ENCODE results near the gene MYBPHL. TPM values are rescaled to one million over a fixed set of nuclear protein-coding genes. Genes with fewer than 3 reads are reported as not detected.

Gene MYBPHL
- total RNA-seq, 4 donors from 2014 or later: 0.46 TPM; not detected in 3

DNA sequence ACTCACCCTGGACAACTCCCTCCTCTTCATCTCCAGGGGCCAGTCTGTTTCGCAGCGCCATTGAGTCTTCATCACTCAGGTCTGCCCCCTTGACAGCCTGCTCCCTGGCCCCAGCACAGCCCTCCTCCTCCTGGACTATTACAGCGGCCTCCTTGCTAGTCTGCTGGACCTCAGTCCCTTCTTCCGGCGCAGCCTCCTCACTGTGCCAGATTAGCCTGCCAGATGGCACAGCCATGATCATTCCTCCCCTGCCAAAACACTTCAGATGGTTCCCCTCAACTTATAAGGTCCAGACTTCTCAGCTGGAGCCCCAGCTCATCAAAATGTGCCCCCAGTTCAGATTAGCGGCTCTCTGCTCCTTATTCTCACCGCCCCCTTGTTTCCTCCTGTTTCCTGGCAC is 64.4 kb downstream of the MYBPHL start:
- no peak for ATAC-seq
- Histone ChIP-seq H3K4me1 (peaks cover 0 to 32% (median 12%) of the 10 kb centered on the region in 3 donors), H3K27me3 (peaks cover 10% of the 10 kb centered on the region), H3K9me3 (no peaks in the 10 kb centered on the region), H3K36me3 (peaks cover 0 to 20% of the 10 kb centered on the region in 2 donors), H3K4me3 (no peak overlapping the region), H3K27ac (no peak overlapping the region)
- no peak for TF ChIP-seq POLR2AphosphoS5 (IDR thresholded peaks at IDR 0.05)
- no peak for TF ChIP-seq POLR2A (IDR thresholded peaks at IDR 0.05)
- TF ChIP-seq, protein P1, sequence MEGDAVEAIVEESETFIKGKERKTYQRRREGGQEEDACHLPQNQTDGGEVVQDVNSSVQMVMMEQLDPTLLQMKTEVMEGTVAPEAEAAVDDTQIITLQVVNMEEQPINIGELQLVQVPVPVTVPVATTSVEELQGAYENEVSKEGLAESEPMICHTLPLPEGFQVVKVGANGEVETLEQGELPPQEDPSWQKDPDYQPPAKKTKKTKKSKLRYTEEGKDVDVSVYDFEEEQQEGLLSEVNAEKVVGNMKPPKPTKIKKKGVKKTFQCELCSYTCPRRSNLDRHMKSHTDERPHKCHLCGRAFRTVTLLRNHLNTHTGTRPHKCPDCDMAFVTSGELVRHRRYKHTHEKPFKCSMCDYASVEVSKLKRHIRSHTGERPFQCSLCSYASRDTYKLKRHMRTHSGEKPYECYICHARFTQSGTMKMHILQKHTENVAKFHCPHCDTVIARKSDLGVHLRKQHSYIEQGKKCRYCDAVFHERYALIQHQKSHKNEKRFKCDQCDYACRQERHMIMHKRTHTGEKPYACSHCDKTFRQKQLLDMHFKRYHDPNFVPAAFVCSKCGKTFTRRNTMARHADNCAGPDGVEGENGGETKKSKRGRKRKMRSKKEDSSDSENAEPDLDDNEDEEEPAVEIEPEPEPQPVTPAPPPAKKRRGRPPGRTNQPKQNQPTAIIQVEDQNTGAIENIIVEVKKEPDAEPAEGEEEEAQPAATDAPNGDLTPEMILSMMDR (IDR thresholded peaks at IDR 0.05): no peak
- TF ChIP-seq EP300 (IDR thresholded peaks at IDR 0.05): no peak
- 17 to 33% methylated on average over 1 to 7 of the region's 7 CpGs for WGBS, 2 donors (ENCODE audit: low coverage in 1 of 2)

Other genes starting within 250 kb of the MYBPHL start
- 10 to 100 TPM; 54.8 to 73.1 (median 59.1) TPM for gene TAF13, start 231.0 kb downstream of the MYBPHL start, total RNA-seq
- 10 to 100 TPM; 29.3 to 42.3 (median 31.7) TPM for gene TMEM167B, start 216.2 kb downstream of the MYBPHL start, total RNA-seq
- 10 to 100 TPM in 1 of 4 donors, under 1 TPM in 2, not detected in 1; 0.08 to 18.8 (median 0.40) TPM for gene ELAPOR1, start 192.9 kb downstream of the MYBPHL start, total RNA-seq
- 100 to 1,000 TPM; 154 to 187 (median 158) TPM for gene SARS1, start 93.1 kb downstream of the MYBPHL start, total RNA-seq
- gene CELSR2, start 57.5 kb downstream of the MYBPHL start, total RNA-seq: 10 to 100 TPM in 2 of 4 donors, 1 to 10 TPM in 2; 5.7 to 18.6 (median 9.1) TPM
- gene PSRC1, start 23.9 kb downstream of the MYBPHL start, total RNA-seq: 10 to 100 TPM in 2 of 4 donors, 1 to 10 TPM in 2; 6.9 to 26.9 (median 10.3) TPM
- gene SORT1, start 90.9 kb upstream of the MYBPHL start, total RNA-seq: 100 to 1,000 TPM in 2 of 4 donors, 10 to 100 TPM in 2; 66.6 to 142 (median 105) TPM
- gene PSMA5, start 119.4 kb upstream of the MYBPHL start, total RNA-seq: 10 to 100 TPM; 28.2 to 61.5 (median 30.4) TPM
- gene SYPL2, start 159.5 kb upstream of the MYBPHL start, total RNA-seq: 1 to 10 TPM; 2.0 to 8.4 (median 4.2) TPM
- gene ATXN7L2, start 176.9 kb upstream of the MYBPHL start, total RNA-seq: 1 to 10 TPM; 1.6 to 2.7 (median 2.5) TPM
- 10 to 100 TPM in 3 of 4 donors, 1 to 10 TPM in 1; 8.3 to 15.9 (median 10.7) TPM for gene CYB561D1, start 187.1 kb upstream of the MYBPHL start, total RNA-seq
- 10 to 100 TPM in 3 of 4 donors, 1 to 10 TPM in 1; 7.7 to 19.3 (median 14.7) TPM for gene AMIGO1, start 202.7 kb upstream of the MYBPHL start, total RNA-seq
- gene GPR61, start 232.9 kb upstream of the MYBPHL start, total RNA-seq: not detected
- 1 to 10 TPM; 6.6 to 9.4 (median 8.0) TPM for gene GNAI3, start 241.6 kb upstream of the MYBPHL start, total RNA-seq